Heart right ventricle (tissue), 16 donors: ENCODE results near the gene TCF15. TPM values are rescaled to one million over a fixed set of nuclear protein-coding genes. Genes with fewer than 3 reads are reported as not detected.

Experiments
- ATAC-seq, 8 donors: fragments of 200-7000 bp; cut with Tn5 transposase; one replicate each; pipeline ENCODE4 v1.9.1; 2020; ENCODE audit warnings: mild to moderate bottlenecking in 8 of 8, moderate library complexity in 8 of 8, moderate number of reproducible peaks in 1 of 8
- DNase-seq, 2 donors: peaks; one replicate each; pipeline ENCODE4 v3.0.0-alpha.2; 2020
- H3K27ac ChIP-seq, 10 donors: fragments of 200-600 bp; sonication (generic) in 2 of 10; one replicate each; pipeline versions ENCODE4 v1.5.0 to v1.8.0; 2020 to 2022; ENCODE audit warnings: mild to moderate bottlenecking in 3 of 10
- H3K27me3 ChIP-seq, 7 donors: fragments of 200-600 bp; one replicate each; pipeline ENCODE4 v1.8.0; 2021 to 2022; ENCODE audit warnings: mild to moderate bottlenecking in 2 of 7
- H3K36me3 ChIP-seq, 9 donors: fragments of 200-600 bp; sonication (generic) in 1 of 9; one replicate each; pipeline versions ENCODE4 v1.5.0 to v1.8.0; 2020 to 2022; ENCODE audit warnings: mild to moderate bottlenecking in 2 of 9
- H3K4me1 ChIP-seq, 9 donors: fragments of 200-600 bp; sonication (generic) in 1 of 9; one replicate each; pipeline versions ENCODE4 v1.5.0 to v1.8.0; 2020 to 2022; ENCODE audit warnings: mild to moderate bottlenecking in 4 of 9
- H3K4me3 ChIP-seq, 10 donors: fragments of 200-600 bp; sonication (generic) in 2 of 10; one replicate each; pipeline versions ENCODE4 v1.5.0 to v1.8.0; 2020 to 2022; ENCODE audit warnings: mild to moderate bottlenecking in 7 of 10, moderate library complexity in 2 of 10
- H3K9me3 ChIP-seq, 11 donors: fragments of 200-600 bp in 10 of 11; sonication (generic) in 2 of 11; one replicate each; pipeline versions ENCODE4 v1.5.0 to v1.8.0; 2013 to 2022; ENCODE audit warnings: mild to moderate bottlenecking in 2 of 11, control low read depth in 1 of 11, moderate library complexity in 1 of 11
- WGBS, 2 donors: extraction: QIAGEN DNeasy Blood & Tissue Kit; methylation state at CpG; one replicate each; pipeline ENCODE4 v1.1.7; 2013; ENCODE audit warnings: inconsistent platforms in 1 of 2; 5-methylcytosine and 5-hydroxymethylcytosine counted together
- intact Hi-C, 10 donors: fragments of 100-400 bp; cut with DNase I; formaldehyde crosslinking; loops; one replicate each; pipeline versions ENCODE4 v1.11.1 to v1.14.2; 2022
- polyA plus RNA-seq, 2 donors: library from polyadenylated mRNA; stranded (reverse); fragments of 200-250 nt; gene quantifications; one replicate each; pipeline ENCODE4 v1.2.3, GENCODE V29; 2013
- total RNA-seq, 10 donors: library from RNA; stranded (reverse); fragmentation: NEBNext Ultra II Directional in 3 of 10; extraction: Animal tissue kit (Norgen Biotek cat#: 25700) in 3 of 10; gene quantifications; one replicate each; pipeline versions ENCODE4 v1.2.1 to v1.2.4, GENCODE V29; 2021 to 2023
- TF ChIP-seq, protein P1 (sequence below), 9 donors: fragments of 200-600 bp; sonication (generic) in 2 of 9; IDR thresholded peaks; one replicate each; pipeline versions ENCODE4 v1.5.0 to v1.8.0; 2021 to 2022; ENCODE audit warnings: antibody characterized with exemption in 9 of 9, mild to moderate bottlenecking in 5 of 9, moderate library complexity in 1 of 9
- donor health status: Arrhythmogenic right ventricular cardiomyopathy.
- donor health status: ischemic (EF 13 %, LVEDD 7.1; RV severe dilation, severe dysfunction).
- donor health status: healthy with polysubstance abuse.
- donor health status: DM: no; HTN: yes; CAD: no.
- donor health status: DM: no; HTN: no; CAD: no.
- donor health status: ischemic (EF 25% LVEDD 6.9; RV normal size, moderate dysfunction).
- donor health status: ischemic (EF 25% LVEDD 5.7; RV mildly dilated, moderate dysfunction).
- donor health status: healthy.
- donor health status: DM: yes; HTN: yes; CAD: no.
- donor health status: Ischemic cardiomyopathy.
- donor health status: ischemic (EF 35%, LVEDD 5.7; RV mildly dilated, moderate dysfunction).
- donor health status: nonischemic (EF 11% LVEDD 7.7; RV severe dilation, severe dysfunction).
- donor health status: DM: yes; HTN: yes; CAD: no.
- donor health status: PGD.
- donor health status: ischemic (EF 29% LVEDD 5.4; RV normal size, mild dysfunction).
- donor health status: nonischemic (EF 23%, LVEDD 6.1; RV moderate dilation, normal function).

Gene TCF15
- total and polyA plus RNA-seq, 12 donors, result 4.6 to 41.0 (median 8.4) TPM

- 96 to 99% methylated on average over 2 of the region's 2 CpGs for WGBS, 2 donors
- Histone ChIP-seq H3K4me1 (peaks cover 0 to 24% (median 10%) of the 10 kb centered on the region in 9 donors), H3K9me3 (no peaks in the 10 kb centered on the region), H3K36me3 (no peaks in the 10 kb centered on the region), H3K4me3 (no peak overlapping the region), H3K27ac (no peak overlapping the region), H3K27me3 (peaks cover 0 to 21% (median 0%) of the 10 kb centered on the region in 7 donors)
- TF ChIP-seq, protein P1, sequence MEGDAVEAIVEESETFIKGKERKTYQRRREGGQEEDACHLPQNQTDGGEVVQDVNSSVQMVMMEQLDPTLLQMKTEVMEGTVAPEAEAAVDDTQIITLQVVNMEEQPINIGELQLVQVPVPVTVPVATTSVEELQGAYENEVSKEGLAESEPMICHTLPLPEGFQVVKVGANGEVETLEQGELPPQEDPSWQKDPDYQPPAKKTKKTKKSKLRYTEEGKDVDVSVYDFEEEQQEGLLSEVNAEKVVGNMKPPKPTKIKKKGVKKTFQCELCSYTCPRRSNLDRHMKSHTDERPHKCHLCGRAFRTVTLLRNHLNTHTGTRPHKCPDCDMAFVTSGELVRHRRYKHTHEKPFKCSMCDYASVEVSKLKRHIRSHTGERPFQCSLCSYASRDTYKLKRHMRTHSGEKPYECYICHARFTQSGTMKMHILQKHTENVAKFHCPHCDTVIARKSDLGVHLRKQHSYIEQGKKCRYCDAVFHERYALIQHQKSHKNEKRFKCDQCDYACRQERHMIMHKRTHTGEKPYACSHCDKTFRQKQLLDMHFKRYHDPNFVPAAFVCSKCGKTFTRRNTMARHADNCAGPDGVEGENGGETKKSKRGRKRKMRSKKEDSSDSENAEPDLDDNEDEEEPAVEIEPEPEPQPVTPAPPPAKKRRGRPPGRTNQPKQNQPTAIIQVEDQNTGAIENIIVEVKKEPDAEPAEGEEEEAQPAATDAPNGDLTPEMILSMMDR (IDR thresholded peaks at IDR 0.05), result no peak
- intact Hi-C loops, result loop anchor here in 2 of 10 donors (5.0 kb wide), 1 partner anchor 180 kb away; no protein-coding TSS in a partner anchor
- DNase-seq (no peak), ATAC-seq (no peak)
These were observed 53.1 kb downstream of the TCF15 start for GRCh38 chr20:556984-557383.

DNA sequence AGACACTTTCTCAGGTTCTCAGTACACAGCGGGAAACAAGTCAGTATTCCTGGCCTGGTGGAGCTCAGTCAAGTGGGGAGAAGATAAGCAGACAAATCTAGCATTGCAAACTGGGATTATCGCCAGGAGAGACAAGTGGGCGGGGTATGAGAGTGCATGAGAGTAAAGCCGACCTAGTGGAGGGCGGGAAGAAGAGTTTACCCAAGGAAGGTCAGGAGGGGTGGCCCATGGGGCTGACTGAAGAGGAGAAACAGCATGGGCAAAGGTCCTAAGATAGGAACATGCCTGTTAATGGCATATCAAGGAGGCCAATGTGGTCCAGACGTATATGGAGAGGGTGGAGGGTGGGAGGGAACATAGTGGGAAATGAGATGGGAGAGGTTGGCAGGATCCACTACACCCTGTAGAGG lies 54.1 kb downstream of the TCF15 start:
- no peaks in the 10 kb centered on the region for H3K9me3 ChIP-seq
- H3K36me3 ChIP-seq, result no peaks in the 10 kb centered on the region
- peak overlapping the region in 1 of 10 donors; percentile 9 for H3K27ac ChIP-seq
- H3K4me3 ChIP-seq, result no peak overlapping the region
- DNase-seq (peak in 1 of 2 donors; percentile 75), ATAC-seq (peak; percentile 75 to 96 (median 90))
- H3K27me3 ChIP-seq, result peaks cover 0 to 23% (median 0%) of the 10 kb centered on the region in 7 donors
- TF ChIP-seq, protein P1 (IDR thresholded peaks at IDR 0.05), result no peak
- WGBS, 2 donors, result 22 to 23% methylated on average over 6 of the region's 6 CpGs
- H3K4me1 ChIP-seq, result peaks cover 0 to 16% (median 10%) of the 10 kb centered on the region in 9 donors
- intact Hi-C loops, result loop anchor here in 2 of 10 donors (5.0 kb wide), 1 partner anchor 181 kb away; no protein-coding TSS in a partner anchor

Other genes starting within 250 kb of the TCF15 start
- gene TRIB3, start 229.5 kb downstream of the TCF15 start, total RNA-seq, result 1 to 10 TPM in 7 of 10 donors, under 1 TPM in 3; 0.33 to 4.3 (median 1.1) TPM
- 10 to 100 TPM in 1 of 2 donors, 1 to 10 TPM in 1; 1.4 to 10.6 TPM for gene TRIB3, start 229.5 kb downstream of the TCF15 start, polyA plus RNA-seq
- 10 to 100 TPM; 32.0 to 74.2 (median 41.4) TPM for gene RBCK1, start 202.0 kb downstream of the TCF15 start, total RNA-seq
- 10 to 100 TPM; 57.9 to 86.8 TPM for gene RBCK1, start 202.0 kb downstream of the TCF15 start, polyA plus RNA-seq
- gene TBC1D20, start 147.8 kb downstream of the TCF15 start, total RNA-seq, result 10 to 100 TPM; 20.3 to 28.2 (median 23.5) TPM
- 10 to 100 TPM; 12.9 to 16.7 TPM for gene TBC1D20, start 147.8 kb downstream of the TCF15 start, polyA plus RNA-seq
- gene CSNK2A1, start 66.5 kb downstream of the TCF15 start, total RNA-seq, result 100 to 1,000 TPM; 111 to 137 (median 129) TPM
- 10 to 100 TPM; 21.4 to 38.2 TPM for gene CSNK2A1, start 66.5 kb downstream of the TCF15 start, polyA plus RNA-seq
- gene SRXN1, start 42.9 kb upstream of the TCF15 start, total RNA-seq, result 10 to 100 TPM; 21.4 to 42.0 (median 30.9) TPM
- 10 to 100 TPM; 11.9 to 32.8 TPM for gene SRXN1, start 42.9 kb upstream of the TCF15 start, polyA plus RNA-seq
- not detected for gene SCRT2, start 65.5 kb upstream of the TCF15 start, total RNA-seq
- not detected for gene SCRT2, start 65.5 kb upstream of the TCF15 start, polyA plus RNA-seq
- 1 to 10 TPM; 1.5 to 5.7 (median 2.6) TPM for gene SLC52A3, start 158.2 kb upstream of the TCF15 start, total RNA-seq
- gene SLC52A3, start 158.2 kb upstream of the TCF15 start, polyA plus RNA-seq, result 1 to 10 TPM; 2.8 to 3.6 TPM
- 1 to 10 TPM in 9 of 10 donors, under 1 TPM in 1; 0.99 to 5.9 (median 1.9) TPM for gene FAM110A, start 223.4 kb upstream of the TCF15 start, total RNA-seq
- gene FAM110A, start 223.4 kb upstream of the TCF15 start, polyA plus RNA-seq, result 1 to 10 TPM; 2.0 to 2.3 TPM